H9 (cell line): ENCODE measurements around the gene PLCH2. TPM values are rescaled to one million over a fixed set of nuclear protein-coding genes. Genes with fewer than 3 reads are reported as not detected.

Experiments used
- DNase-seq: peaks from one replicate; pipeline ENCODE4 v3.0.0-alpha.2; 2017
- H2AFZ ChIP-seq: one replicate; pipeline ENCODE4 v1.6.1; 2013; ENCODE audit warnings: mild to moderate bottlenecking, low read length, control low read depth, moderate library complexity
- H2AK5ac ChIP-seq: 2 replicates; pipeline ENCODE4 v1.6.1; 2013; ENCODE audit warnings: low read length, control low read depth, mixed read lengths; ENCODE audit not compliant: insufficient read length
- H2BK120ac ChIP-seq: one replicate; pipeline ENCODE4 v1.6.1; 2013; ENCODE audit warnings: low read depth, mild to moderate bottlenecking, low read length, control low read depth, inconsistent platforms; ENCODE audit not compliant: poor library complexity, severe bottlenecking
- H2BK12ac ChIP-seq: 2 replicates; pipeline ENCODE4 v1.6.1; 2013; ENCODE audit warnings: low read length, control low read depth, mixed read lengths, low read depth; ENCODE audit not compliant: insufficient read length
- H2BK15ac ChIP-seq: 2 replicates; pipeline ENCODE4 v1.6.1; 2013; ENCODE audit warnings: low read depth, low read length, control low read depth
- H2BK20ac ChIP-seq: one replicate; pipeline ENCODE4 v1.6.1; 2013; ENCODE audit warnings: low read depth, mild to moderate bottlenecking, low read length, control low read depth, inconsistent platforms; ENCODE audit not compliant: poor library complexity, severe bottlenecking
- H2BK5ac ChIP-seq: 2 replicates; pipeline ENCODE4 v1.6.1; 2013; ENCODE audit warnings: low read length, control low read depth, mixed read lengths; ENCODE audit not compliant: insufficient read length
- H3K14ac ChIP-seq: 2 replicates; pipeline ENCODE4 v1.6.1; 2013; ENCODE audit warnings: low read length, control low read depth; ENCODE audit not compliant: insufficient read depth
- H3K18ac ChIP-seq: 2 replicates; pipeline ENCODE4 v1.6.1; 2013; ENCODE audit warnings: low read depth, mild to moderate bottlenecking, mixed read lengths, low read length, control low read depth; ENCODE audit not compliant: insufficient read length
- H3K23ac ChIP-seq: 2 replicates; pipeline ENCODE4 v1.6.1; 2013; ENCODE audit warnings: low read length, control low read depth, mixed read lengths, low read depth; ENCODE audit not compliant: insufficient read length
- H3K23me2 ChIP-seq: 2 replicates; pipeline ENCODE4 v1.6.1; 2013; ENCODE audit warnings: low read depth, mild to moderate bottlenecking, mixed read lengths, low read length, control low read depth; ENCODE audit not compliant: insufficient read length, poor library complexity, severe bottlenecking
- H3K27ac ChIP-seq: 2 replicates; pipeline ENCODE4 v1.5.1; 2013; ENCODE audit warnings: low read length, control low read depth, mixed read lengths, low read depth; ENCODE audit not compliant: insufficient read length
- H3K27me3 ChIP-seq: 2 replicates; pipeline ENCODE4 v1.6.1; 2013; ENCODE audit warnings: low read length, control low read depth, inconsistent platforms; ENCODE audit not compliant: insufficient read depth
- H3K4ac ChIP-seq: 2 replicates; pipeline ENCODE4 v1.6.1; 2013; ENCODE audit warnings: low read depth, mild to moderate bottlenecking, control low read depth, inconsistent platforms, low read length, moderate library complexity
- H3K4me1 ChIP-seq: 2 replicates; pipeline ENCODE4 v1.6.1; 2013; ENCODE audit warnings: low read length, control low read depth, inconsistent platforms; ENCODE audit not compliant: insufficient read depth
- H3K4me2 ChIP-seq: 2 replicates; pipeline ENCODE4 v1.6.1; 2013; ENCODE audit warnings: low read length, control low read depth, mixed read lengths; ENCODE audit not compliant: insufficient read length, insufficient read depth
- H3K56ac ChIP-seq: 2 replicates; pipeline ENCODE4 v1.6.1; 2013; ENCODE audit warnings: low read depth, mild to moderate bottlenecking, mixed read lengths, low read length, control low read depth; ENCODE audit not compliant: insufficient read length
- H3K79me1 ChIP-seq: 2 replicates; pipeline ENCODE4 v1.6.1; 2013; ENCODE audit warnings: low read depth, mild to moderate bottlenecking, moderate library complexity, low read length, control low read depth, inconsistent platforms; ENCODE audit not compliant: insufficient read depth, poor library complexity, severe bottlenecking
- H3K79me2 ChIP-seq: 2 replicates; pipeline ENCODE4 v1.6.1; 2013; ENCODE audit warnings: low read length, control low read depth, inconsistent platforms; ENCODE audit not compliant: insufficient read depth
- H3K9ac ChIP-seq: 2 replicates; pipeline ENCODE4 v1.6.1; 2013; ENCODE audit warnings: low read length, control low read depth, mixed read lengths; ENCODE audit not compliant: insufficient read length; ENCODE audit errors: extremely low read depth
- H3K9me3 ChIP-seq: one replicate; pipeline ENCODE4 v1.6.1; 2013; ENCODE audit warnings: low read depth, low read length, inconsistent platforms; ENCODE audit not compliant: control insufficient read depth
- H3T11ph ChIP-seq: one replicate; pipeline ENCODE4 v1.6.1; 2013; ENCODE audit warnings: mild to moderate bottlenecking, low read length, control low read depth, inconsistent platforms
- H4K20me1 ChIP-seq: one replicate; pipeline ENCODE4 v1.6.1; 2013; ENCODE audit not compliant: control insufficient read depth, insufficient read length, insufficient read depth
- H4K5ac ChIP-seq: 2 replicates; pipeline ENCODE4 v1.6.1; 2013; ENCODE audit warnings: low read depth, mild to moderate bottlenecking, mixed read lengths, low read length, control low read depth; ENCODE audit not compliant: insufficient read length
- H4K8ac ChIP-seq: replicated peaks from 2 replicates; pipeline ENCODE4 v1.6.1; 2013; ENCODE audit warnings: low read length, control low read depth, mixed read lengths, low read depth; ENCODE audit not compliant: insufficient read length
- H4K91ac ChIP-seq: 2 replicates; pipeline ENCODE4 v1.6.1; 2013; ENCODE audit warnings: low read depth, mild to moderate bottlenecking, moderate library complexity, mixed read lengths, low read length, control low read depth; ENCODE audit not compliant: insufficient read length
- H3K27ac Mint-ChIP-seq, 3 experiments: 2 replicates in 2 of 3; 3 replicates in 1 of 3; pipeline ENCODE4 v1.8.0; 2020 to 2021; ENCODE audit warnings: mixed read lengths in 3 of 3, mild to moderate bottlenecking in 1 of 3, moderate library complexity in 1 of 3
- H3K27me3 Mint-ChIP-seq: 2 replicates; pipeline ENCODE4 v1.8.0; 2021; ENCODE audit warnings: low read depth, mild to moderate bottlenecking, moderate library complexity, mixed read lengths
- H3K36me3 Mint-ChIP-seq, 3 experiments: 2 replicates in 2 of 3; 3 replicates in 1 of 3; pipeline ENCODE4 v1.8.0; 2020 to 2021; ENCODE audit warnings: low read depth in 3 of 3, mixed read lengths in 3 of 3; ENCODE audit not compliant: insufficient read depth in 1 of 3
- H3K4me1 Mint-ChIP-seq, 2 experiments: 2 replicates each; pipeline ENCODE4 v1.8.0; 2020; ENCODE audit warnings: mixed read lengths in 2 of 2
- H3K4me3 Mint-ChIP-seq, 2 experiments: 2 replicates in 1 of 2; 3 replicates in 1 of 2; pipeline ENCODE4 v1.8.0; 2020 to 2021; ENCODE audit warnings: mild to moderate bottlenecking in 2 of 2, mixed read lengths in 2 of 2, moderate library complexity in 1 of 2
- H3K9me3 Mint-ChIP-seq, 2 experiments: 2 replicates in 1 of 2; 3 replicates in 1 of 2; pipeline ENCODE4 v1.8.0; 2020; ENCODE audit warnings: mild to moderate bottlenecking in 2 of 2, mixed read lengths in 2 of 2, moderate library complexity in 1 of 2
- WGBS: extraction: QIAGEN DNeasy Blood & Tissue Kit; methylation state at CpG from one replicate; pipeline ENCODE4 v1.1.7; 2013; ENCODE audit warnings: missing lambda C conversion rate, low lambda C conversion rate, mixed read lengths; ENCODE audit not compliant: insufficient read length; ENCODE audit errors: extremely low coverage; 5-methylcytosine and 5-hydroxymethylcytosine counted together
- total RNA-seq: library from RNA; stranded (reverse); gene quantifications from 2 replicates; pipeline ENCODE4 v1.2.1, GENCODE V29; 2021
- TF ChIP-seq, protein P1 (sequence below): fragments of 200-600 bp; sonication (generic); conservative IDR thresholded peaks from 3 replicates; pipeline ENCODE4 v1.8.0; 2021; ENCODE audit warnings: antibody characterized with exemption, mild to moderate bottlenecking

PLCH2 gene
- total RNA-seq, 1 experiment from 2014 or later: 0.09 TPM

DNA sequence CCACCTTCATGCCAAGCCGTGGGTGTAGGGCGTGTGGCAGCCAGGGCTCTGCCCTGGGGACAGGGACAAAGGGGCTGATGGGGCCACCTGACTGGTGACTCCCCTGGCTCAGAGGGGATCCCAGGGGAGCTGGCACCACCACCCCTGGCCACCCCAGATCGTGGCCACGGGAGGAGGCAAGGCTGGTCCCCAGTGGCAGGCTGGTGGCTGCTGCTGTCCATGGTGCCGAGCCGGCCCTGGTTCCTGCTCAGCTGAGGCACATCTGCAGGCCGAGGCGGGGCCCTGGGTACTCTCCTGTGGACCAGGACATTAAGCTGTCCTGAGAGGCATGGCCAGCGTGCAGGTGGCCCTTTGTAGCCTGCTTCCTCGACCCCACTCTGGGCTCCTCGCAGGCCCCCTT is 6.5 kb downstream of the PLCH2 start:
- H2BK5ac ChIP-seq: no peak overlapping the region
- H3T11ph ChIP-seq: no peak overlapping the region
- no CpG with 5 or more reads among the region's 11 CpGs for WGBS
- H2BK120ac ChIP-seq: no peak overlapping the region
- no peak overlapping the region for H4K8ac ChIP-seq
- H4K5ac ChIP-seq: no peak overlapping the region
- no peak overlapping the region for H2BK20ac ChIP-seq
- H3K4ac ChIP-seq: no peak overlapping the region
- no peaks in the 10 kb centered on the region for H3K9me3 Mint-ChIP-seq
- H2BK15ac ChIP-seq: no peak overlapping the region
- H3K79me1 ChIP-seq: no peaks in the 10 kb centered on the region
- H3K9ac ChIP-seq: no peak overlapping the region
- H3K14ac ChIP-seq: no peak overlapping the region; the same call in 1 of the 2 replicates
- no peak overlapping the region for H3K27ac ChIP-seq
- H2AK5ac ChIP-seq: no peak overlapping the region
- no peak overlapping the region for H3K56ac ChIP-seq
- no peak overlapping the region for H3K4me2 ChIP-seq
- H3K23ac ChIP-seq: no peak overlapping the region
- TF ChIP-seq, protein P1, sequence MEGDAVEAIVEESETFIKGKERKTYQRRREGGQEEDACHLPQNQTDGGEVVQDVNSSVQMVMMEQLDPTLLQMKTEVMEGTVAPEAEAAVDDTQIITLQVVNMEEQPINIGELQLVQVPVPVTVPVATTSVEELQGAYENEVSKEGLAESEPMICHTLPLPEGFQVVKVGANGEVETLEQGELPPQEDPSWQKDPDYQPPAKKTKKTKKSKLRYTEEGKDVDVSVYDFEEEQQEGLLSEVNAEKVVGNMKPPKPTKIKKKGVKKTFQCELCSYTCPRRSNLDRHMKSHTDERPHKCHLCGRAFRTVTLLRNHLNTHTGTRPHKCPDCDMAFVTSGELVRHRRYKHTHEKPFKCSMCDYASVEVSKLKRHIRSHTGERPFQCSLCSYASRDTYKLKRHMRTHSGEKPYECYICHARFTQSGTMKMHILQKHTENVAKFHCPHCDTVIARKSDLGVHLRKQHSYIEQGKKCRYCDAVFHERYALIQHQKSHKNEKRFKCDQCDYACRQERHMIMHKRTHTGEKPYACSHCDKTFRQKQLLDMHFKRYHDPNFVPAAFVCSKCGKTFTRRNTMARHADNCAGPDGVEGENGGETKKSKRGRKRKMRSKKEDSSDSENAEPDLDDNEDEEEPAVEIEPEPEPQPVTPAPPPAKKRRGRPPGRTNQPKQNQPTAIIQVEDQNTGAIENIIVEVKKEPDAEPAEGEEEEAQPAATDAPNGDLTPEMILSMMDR: no peak
- DNase-seq: no peak
- H2BK12ac ChIP-seq: no peak overlapping the region
- H3K36me3 Mint-ChIP-seq: no peaks in the 10 kb centered on the region
- H3K9me3 ChIP-seq: no peaks in the 10 kb centered on the region
- H3K23me2 ChIP-seq: no peaks in the 10 kb centered on the region
- H3K4me3 Mint-ChIP-seq: no peak overlapping the region
- H4K91ac ChIP-seq: no peak overlapping the region
- no peak overlapping the region for H2AFZ ChIP-seq
- H3K79me2 ChIP-seq: no peaks in the 10 kb centered on the region
- H3K27me3 Mint-ChIP-seq: peaks cover 10% of the 10 kb centered on the region
- no peaks in the 10 kb centered on the region for H3K27me3 ChIP-seq
- no peaks in the 10 kb centered on the region for H4K20me1 ChIP-seq
- H3K27ac Mint-ChIP-seq: no peak overlapping the region
- H3K4me1 ChIP-seq: no peaks in the 10 kb centered on the region
- no peak overlapping the region for H3K18ac ChIP-seq
- no peaks in the 10 kb centered on the region for H3K4me1 Mint-ChIP-seq
